K562 (cell line): ENCODE data around the gene ZP3. TPM values are rescaled to one million over a fixed set of nuclear protein-coding genes. Genes with fewer than 3 reads are reported as not detected.
A peak's percentile ranks its signal among the peaks of the same experiment; 100 is the strongest.

ENCODE experiments used
- ADNP ChIP-seq: fragments of 200-800 bp; sonication (Bioruptor generic); IDR thresholded peaks from 2 replicates; pipeline ENCODE4 v1.6.1; 2016; ENCODE audit warnings: missing genetic modification characterization, missing compliant biosample characterization
- BRF1 ChIP-seq: IDR thresholded peaks from 3 replicates; pipeline ENCODE4 v1.6.1; 2011; ENCODE audit warnings: borderline replicate concordance, mild to moderate bottlenecking; ENCODE audit not compliant: insufficient read length; ENCODE audit errors: extremely low read depth
- E2F3 ChIP-seq: fragments of 250-450 bp; sonication (Bioruptor Pico); IDR thresholded peaks from 2 replicates; pipeline ENCODE4 v1.4.0; 2020; ENCODE audit warnings: mild to moderate bottlenecking
- GTF3C2 ChIP-seq: IDR thresholded peaks from 3 replicates; pipeline ENCODE4 v1.6.1; 2011; ENCODE audit warnings: borderline replicate concordance, mild to moderate bottlenecking, moderate library complexity; ENCODE audit not compliant: insufficient read length; ENCODE audit errors: extremely low read depth
- HMGN3 ChIP-seq: IDR thresholded peaks from 2 replicates; pipeline ENCODE4 v1.6.1; 2011; ENCODE audit warnings: borderline replicate concordance, low read depth, mild to moderate bottlenecking, mixed read lengths, low read length; ENCODE audit not compliant: insufficient read length; ENCODE audit errors: extremely low read depth
- KAT8 ChIP-seq: fragments of 450-650 bp; IDR thresholded peaks from 2 replicates; pipeline ENCODE4 v1.6.1; 2016; ENCODE audit warnings: low read depth, mild to moderate bottlenecking
- NCOA2 ChIP-seq, 2 experiments: fragments of 450-650 bp; IDR thresholded peaks; 2 replicates each; pipeline ENCODE4 v1.6.1; 2018; ENCODE audit warnings: mild to moderate bottlenecking in 2 of 2, moderate library complexity in 1 of 2; ENCODE audit not compliant: partially characterized antibody in 2 of 2
- NRF1 ChIP-seq, 2 experiments: fragments of 450-650 bp; IDR thresholded peaks in 1 of 2; conservative IDR thresholded peaks in 1 of 2; 2 replicates each; pipeline ENCODE4 v1.6.1; 2014; ENCODE audit warnings: mild to moderate bottlenecking in 2 of 2
- RBM22 ChIP-seq: fragments of 200-400 bp; formaldehyde crosslinking; IDR thresholded peaks from 2 replicates; pipeline ENCODE4 v1.6.1; 2018; ENCODE audit warnings: low read length, low read depth; ENCODE audit not compliant: poor library complexity, severe bottlenecking
- SETDB1 ChIP-seq: IDR thresholded peaks from one replicate; pipeline ENCODE4 v1.6.1; 2012; ENCODE audit warnings: low read length, control low read depth, inconsistent platforms
- SMAD1 ChIP-seq: fragments of 150-350 bp; IDR thresholded peaks from 2 replicates; pipeline ENCODE4 v1.6.1; 2014; ENCODE audit warnings: low read length, low read depth; ENCODE audit not compliant: partially characterized antibody
- SMARCE1 ChIP-seq: fragments of 450-650 bp; IDR thresholded peaks from 2 replicates; pipeline ENCODE4 v1.7.1; 2016; ENCODE audit warnings: mild to moderate bottlenecking
- SP2 ChIP-seq: IDR thresholded peaks from 2 replicates; pipeline ENCODE4 v1.6.1; 2011; ENCODE audit warnings: mild to moderate bottlenecking, low read depth, low read length, moderate library complexity; ENCODE audit not compliant: poor library complexity, severe bottlenecking; ENCODE audit errors: extremely low read depth
- SPI1 ChIP-seq: IDR thresholded peaks from 2 replicates; pipeline ENCODE4 v1.6.1; 2011; ENCODE audit warnings: low read depth, low read length, control low read depth, borderline replicate concordance
- ZNF212 ChIP-seq: fragments of 450-650 bp; formaldehyde crosslinking; IDR thresholded peaks from 2 replicates; pipeline ENCODE4 v1.4.0; 2020; ENCODE audit warnings: mild to moderate bottlenecking
- ZNF232 ChIP-seq: sonication (generic); formaldehyde crosslinking; IDR thresholded peaks from 2 replicates; pipeline ENCODE4 v1.8.0; 2022; ENCODE audit warnings: mild to moderate bottlenecking, missing genetic modification reagents
- ZNF324 ChIP-seq: fragments of 250-450 bp; sonication (Bioruptor Pico); IDR thresholded peaks from 2 replicates; pipeline ENCODE4 v1.4.0; 2020; ENCODE audit warnings: mild to moderate bottlenecking
- ZNF408 ChIP-seq: fragments of 250-450 bp; sonication (Bioruptor Pico); IDR thresholded peaks from 2 replicates; pipeline ENCODE4 v1.4.0; 2020; ENCODE audit warnings: low read depth, mild to moderate bottlenecking, moderate library complexity
- ZNF586 ChIP-seq: fragments of 450-650 bp; formaldehyde crosslinking; conservative IDR thresholded peaks from 2 replicates; pipeline ENCODE4 v1.4.0; 2020; ENCODE audit warnings: mild to moderate bottlenecking, moderate library complexity
- polyA plus RNA-seq, 8 experiments: library from polyadenylated mRNA; depleted of rRNA in 4 of 8; stranded (reverse) in 5 of 8; unstranded in 3 of 8; fragments of >200 nt; fragmentation: Nextera tagmentation in 2 of 8; fragmentation: Illumina TruSeq in 1 of 8; extraction: Ambion mirVana in 2 of 8; extraction: Trizol in 1 of 8; gene quantifications; 2 replicates each; pipeline versions ENCODE4 v1.2.1 to v1.2.3, GENCODE V29; 2011 to 2014; ENCODE audit warnings: inconsistent platforms in 1 of 8, missing spikeins in 1 of 8
- total RNA-seq, 7 experiments: library from RNA; depleted of rRNA in 6 of 7; stranded (reverse); fragments of >200 nt in 6 of 7; fragmentation: Illumina TruSeq in 2 of 7; extraction: Trizol in 2 of 7; gene quantifications; 2 replicates each; pipeline versions ENCODE4 v1.2.1 to v1.2.3, GENCODE V29; 2011 to 2021; ENCODE audit warnings: low replicate concordance in 1 of 7
- TF ChIP-seq, protein P1 (sequence below): fragments of 250-450 bp; sonication (Bioruptor Pico); IDR thresholded peaks from 2 replicates; pipeline ENCODE4 v1.5.0; 2021
- TF ChIP-seq, protein P2 (sequence below): sonication (generic); formaldehyde crosslinking; IDR thresholded peaks from 2 replicates; pipeline ENCODE4 v1.9.0; 2022; ENCODE audit warnings: mild to moderate bottlenecking, missing genetic modification reagents

ZP3 gene
- total and polyA plus RNA-seq, 9 of the 15 experiments (the other 6 are each of a cell fraction or from before 2014, with no cell fraction given), result 1.4 to 3.8 (median 2.4) TPM

- TF ChIP-seq SMAD1, result peak; percentile 96
- peak; percentile 97 for TF ChIP-seq NRF1 (conservative IDR thresholded peaks at IDR 0.05 in 1 of 2, IDR thresholded peaks at IDR 0.05 in 1 of 2)
- TF ChIP-seq, protein P1, sequence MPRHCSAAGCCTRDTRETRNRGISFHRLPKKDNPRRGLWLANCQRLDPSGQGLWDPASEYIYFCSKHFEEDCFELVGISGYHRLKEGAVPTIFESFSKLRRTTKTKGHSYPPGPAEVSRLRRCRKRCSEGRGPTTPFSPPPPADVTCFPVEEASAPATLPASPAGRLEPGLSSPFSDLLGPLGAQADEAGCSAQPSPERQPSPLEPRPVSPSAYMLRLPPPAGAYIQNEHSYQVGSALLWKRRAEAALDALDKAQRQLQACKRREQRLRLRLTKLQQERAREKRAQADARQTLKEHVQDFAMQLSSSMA (CRISPR knock-in tag), result no peak
- no peak for TF ChIP-seq ZNF586 (CRISPR knock-in tag)
- no peak for TF ChIP-seq SPI1
- TF ChIP-seq E2F3 (CRISPR knock-in tag), result peak; percentile 78
- TF ChIP-seq GTF3C2, result peak; percentile 69
- peak; percentile 84 for TF ChIP-seq HMGN3
- TF ChIP-seq SP2, result no peak
- no peak for TF ChIP-seq BRF1
- TF ChIP-seq NCOA2 (IDR thresholded peaks at IDR 0.05; ENCODE audit: partially characterized antibody in 2 of 2), result no peak
- peak; percentile 55 for TF ChIP-seq RBM22
- TF ChIP-seq KAT8, result no peak
- 0 out of 2 replicates have a peak, but pooled peaks have one; percentile 49 for TF ChIP-seq ADNP
- TF ChIP-seq ZNF324 (CRISPR knock-in tag), result no peak
- no peak; the same call in 1 of the 2 replicates for TF ChIP-seq ZNF232
- no peak for TF ChIP-seq ZNF212 (CRISPR knock-in tag)
- TF ChIP-seq SETDB1, result no peak
- TF ChIP-seq, protein P2, sequence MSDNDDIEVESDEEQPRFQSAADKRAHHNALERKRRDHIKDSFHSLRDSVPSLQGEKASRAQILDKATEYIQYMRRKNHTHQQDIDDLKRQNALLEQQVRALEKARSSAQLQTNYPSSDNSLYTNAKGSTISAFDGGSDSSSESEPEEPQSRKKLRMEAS (CRISPR knock-in tag), result peak; percentile 98
- no peak for TF ChIP-seq ZNF408 (CRISPR knock-in tag)
- peak; percentile 51; the same call in 1 of the 2 replicates for TF ChIP-seq SMARCE1
Observed at GRCh38 chr7:76397409-76398183, 27.2 kb upstream of the ZP3 start (continued).
